Kidney epithelial cell (primary cell): Measurements from ENCODE around the gene SNRK. TPM values are rescaled to one million over a fixed set of nuclear protein-coding genes. Genes with fewer than 3 reads are reported as not detected.

Source experiments
- DNase-seq: peaks from one replicate; pipeline ENCODE4 v3.0.0-alpha.2; 2010; ENCODE audit warnings: low read depth
- H3K27me3 ChIP-seq: 2 replicates; pipeline ENCODE4 v1.6.0; 2011; ENCODE audit warnings: low read length; ENCODE audit not compliant: control insufficient read depth, insufficient read depth
- H3K36me3 ChIP-seq: 2 replicates; pipeline ENCODE4 v1.5.1; 2011; ENCODE audit warnings: low read length; ENCODE audit not compliant: control insufficient read depth, insufficient read depth
- H3K4me3 ChIP-seq: 2 replicates; pipeline ENCODE4 v1.5.1; 2011; ENCODE audit warnings: low read depth, mild to moderate bottlenecking, control low read depth, low read length
- total RNA-seq: library from RNA; depleted of rRNA; stranded (reverse); fragments of >200 nt; gene quantifications from 2 replicates; pipeline ENCODE4 v1.2.3, GENCODE V29; 2015
- TF ChIP-seq, protein P1 (sequence below): IDR thresholded peaks from 2 replicates; pipeline ENCODE4 v1.5.1; 2011; ENCODE audit warnings: mild to moderate bottlenecking, moderate library complexity, low read length, control low read depth, inconsistent platforms; ENCODE audit not compliant: insufficient read depth, poor library complexity, severe bottlenecking

Gene SNRK
- total RNA-seq, 1 donor from 2014 or later, result 25.0 TPM

- TF ChIP-seq, protein P1, sequence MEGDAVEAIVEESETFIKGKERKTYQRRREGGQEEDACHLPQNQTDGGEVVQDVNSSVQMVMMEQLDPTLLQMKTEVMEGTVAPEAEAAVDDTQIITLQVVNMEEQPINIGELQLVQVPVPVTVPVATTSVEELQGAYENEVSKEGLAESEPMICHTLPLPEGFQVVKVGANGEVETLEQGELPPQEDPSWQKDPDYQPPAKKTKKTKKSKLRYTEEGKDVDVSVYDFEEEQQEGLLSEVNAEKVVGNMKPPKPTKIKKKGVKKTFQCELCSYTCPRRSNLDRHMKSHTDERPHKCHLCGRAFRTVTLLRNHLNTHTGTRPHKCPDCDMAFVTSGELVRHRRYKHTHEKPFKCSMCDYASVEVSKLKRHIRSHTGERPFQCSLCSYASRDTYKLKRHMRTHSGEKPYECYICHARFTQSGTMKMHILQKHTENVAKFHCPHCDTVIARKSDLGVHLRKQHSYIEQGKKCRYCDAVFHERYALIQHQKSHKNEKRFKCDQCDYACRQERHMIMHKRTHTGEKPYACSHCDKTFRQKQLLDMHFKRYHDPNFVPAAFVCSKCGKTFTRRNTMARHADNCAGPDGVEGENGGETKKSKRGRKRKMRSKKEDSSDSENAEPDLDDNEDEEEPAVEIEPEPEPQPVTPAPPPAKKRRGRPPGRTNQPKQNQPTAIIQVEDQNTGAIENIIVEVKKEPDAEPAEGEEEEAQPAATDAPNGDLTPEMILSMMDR, result no peak
- H3K4me3 ChIP-seq, result no peak overlapping the region
- no peak for DNase-seq
- H3K36me3 ChIP-seq, result peaks cover 1% of the 10 kb centered on the region
- H3K27me3 ChIP-seq, result no peaks in the 10 kb centered on the region
These were observed 17.8 kb downstream of the SNRK start for GRCh38 chr3:43304126-43304525.

DNA sequence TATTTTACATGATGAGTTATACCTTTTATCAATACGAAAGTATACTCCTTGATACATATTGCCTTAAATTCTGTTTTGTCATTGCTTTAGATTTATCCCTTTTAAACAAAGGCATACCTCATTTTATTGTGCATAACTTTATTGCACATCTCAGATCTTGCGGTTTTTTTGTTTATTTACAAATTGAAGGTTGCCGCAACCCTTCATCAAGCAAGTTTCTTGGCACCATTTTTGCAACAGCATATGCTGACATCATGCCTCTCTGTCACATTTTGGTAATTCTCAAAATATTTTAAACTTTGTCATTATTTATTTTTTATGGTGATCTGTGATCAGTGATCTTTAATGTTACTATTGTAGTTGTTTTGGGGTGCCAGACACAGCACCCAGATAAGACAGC lies 20.9 kb downstream of the SNRK start:
- Histone ChIP-seq H3K27me3 (no peaks in the 10 kb centered on the region), H3K4me3 (no peak overlapping the region), H3K36me3 (peaks cover 1% of the 10 kb centered on the region)
- TF ChIP-seq, protein P1, result no peak
- DNase-seq, result no peak

- TF ChIP-seq, protein P1, result no peak
- DNase-seq, result no peak
- H3K27me3 ChIP-seq, result no peaks in the 10 kb centered on the region
- H3K36me3 ChIP-seq, result peaks cover 1% of the 10 kb centered on the region
- H3K4me3 ChIP-seq, result no peak overlapping the region
These were observed 21.3 kb downstream of the SNRK start for GRCh38 chr3:43307649-43308048.

DNA sequence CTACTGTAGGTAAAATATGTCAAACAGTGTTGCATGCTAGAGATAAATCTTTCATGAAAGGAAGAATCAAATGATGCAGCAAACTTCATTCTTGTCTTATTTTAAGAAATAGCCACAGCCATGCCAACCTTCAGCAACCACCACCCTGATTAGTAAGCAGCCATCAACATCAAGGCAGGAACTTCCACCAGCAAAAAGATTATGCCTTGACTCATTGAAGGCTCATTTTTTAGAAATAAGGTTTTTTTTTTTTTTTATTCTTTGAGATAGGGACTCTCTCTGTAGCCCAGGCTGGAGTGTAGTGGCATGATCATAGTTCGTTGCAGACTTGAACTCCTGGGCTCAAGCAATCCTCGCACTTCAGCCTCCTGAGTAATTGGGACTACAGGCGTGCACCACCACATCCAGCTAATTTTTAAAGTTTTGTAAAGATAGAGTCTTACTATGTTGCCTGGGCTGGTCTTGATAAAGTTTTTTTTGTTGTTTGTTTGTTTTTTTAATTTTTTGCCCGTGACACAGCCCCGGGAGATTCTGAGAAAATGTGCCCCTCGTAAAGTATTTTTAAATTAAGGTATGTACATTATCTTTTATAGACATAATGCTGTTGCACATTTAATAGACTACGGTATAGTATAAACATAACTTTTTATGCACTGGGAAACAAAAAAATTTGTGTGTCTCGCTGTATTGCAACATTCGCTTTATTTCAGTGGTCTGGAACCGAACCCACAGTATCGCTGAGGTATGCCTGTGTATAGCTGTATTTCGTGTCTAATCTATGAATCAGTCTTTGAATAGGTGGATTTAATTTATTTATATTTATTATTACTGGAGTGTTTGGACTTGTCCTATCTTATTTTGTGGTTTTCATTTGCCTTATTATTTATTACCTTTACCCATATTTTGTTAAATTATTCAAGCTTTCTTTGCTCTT lies 23.3 kb downstream of the SNRK start:
- no peak overlapping the region for H3K4me3 ChIP-seq
- no peaks in the 10 kb centered on the region for H3K36me3 ChIP-seq
- TF ChIP-seq, protein P1, result no peak
- DNase-seq, result no peak
- H3K27me3 ChIP-seq, result no peaks in the 10 kb centered on the region

GRCh38 chr3:43316783-43317460 lies 30.6 kb downstream of the SNRK start:
- Histone ChIP-seq H3K36me3 (no peaks in the 10 kb centered on the region), H3K27me3 (no peaks in the 10 kb centered on the region), H3K4me3 (no peak overlapping the region)
- peak; percentile 72 for DNase-seq
- TF ChIP-seq, protein P1, result no peak
